Daoy (cell line): Measurements from ENCODE around the gene NIPBL. TPM values are rescaled to one million over a fixed set of nuclear protein-coding genes. Genes with fewer than 3 reads are reported as not detected.
"Not testable (repeated sequence)": the region's sequence is repeated elsewhere in the genome, so short reads cannot be mapped to it uniquely, and the experiment has no call there.

Experiments used
- DNase-seq: peaks from one replicate; pipeline ENCODE4 v3.0.0-alpha.2; 2015; ENCODE audit warnings: low read depth
- total RNA-seq: library from RNA; depleted of rRNA; stranded (reverse); fragments of >200 nt; shearing (Covaris generic); gene quantifications from 2 replicates; pipeline ENCODE4 v1.2.3, GENCODE V29; 2014

NIPBL gene
- total RNA-seq, 1 experiment from 2014 or later, result 11.1 TPM

GRCh38 chr5:37034955-37035354 is 158.4 kb downstream of the NIPBL start:
- no peak for DNase-seq

GRCh38 chr5:37037840-37038239 is 161.3 kb downstream of the NIPBL start:
- DNase-seq, result no peak

- no peak for DNase-seq
Observed at GRCh38 chr5:37039824-37040223, 163.3 kb downstream of the NIPBL start.

GRCh38 chr5:37043693-37044092 is 167.1 kb downstream of the NIPBL start:
- no peak for DNase-seq

GRCh38 chr5:37044120-37044519 is 167.6 kb downstream of the NIPBL start:
- no peak for DNase-seq

GRCh38 chr5:37045703-37046102 is 169.1 kb downstream of the NIPBL start:
- no peak for DNase-seq

GRCh38 chr5:37047947-37048346 is 171.4 kb downstream of the NIPBL start:
- DNase-seq, result no peak

- no peak for DNase-seq
Observed at GRCh38 chr5:37054391-37054790, 177.8 kb downstream of the NIPBL start.

GRCh38 chr5:37055383-37055990 is 178.9 kb downstream of the NIPBL start:
- DNase-seq, result no peak

GRCh38 chr5:37056762-37057161 is 180.2 kb downstream of the NIPBL start:
- DNase-seq, result no peak

- DNase-seq, result no peak
Observed at GRCh38 chr5:37060030-37060429, 183.5 kb downstream of the NIPBL start.

GRCh38 chr5:37063739-37064138 is 187.2 kb downstream of the NIPBL start:
- no peak for DNase-seq

- DNase-seq, result no peak
Observed at GRCh38 chr5:37064442-37064841, 187.9 kb downstream of the NIPBL start.

GRCh38 chr5:37071487-37071886 is 194.9 kb downstream of the NIPBL start:
- no peak for DNase-seq

GRCh38 chr5:37071901-37072581 is 195.5 kb downstream of the NIPBL start:
- peak; percentile 35 for DNase-seq

GRCh38 chr5:37075399-37075950 is 198.9 kb downstream of the NIPBL start:
- DNase-seq, result no peak

- no peak for DNase-seq
Observed at GRCh38 chr5:37077146-37077545, 200.6 kb downstream of the NIPBL start.

- DNase-seq, result no peak
Observed at GRCh38 chr5:37080697-37081096, 204.1 kb downstream of the NIPBL start.

GRCh38 chr5:37082977-37083376 is 206.4 kb downstream of the NIPBL start:
- DNase-seq, result not testable (repeated sequence)

GRCh38 chr5:37086026-37086425 is 209.5 kb downstream of the NIPBL start:
- DNase-seq, result not testable (repeated sequence)

- DNase-seq, result peak; percentile 18
Observed at GRCh38 chr5:37086466-37087173, 210.1 kb downstream of the NIPBL start.

GRCh38 chr5:37088009-37088408 is 211.4 kb downstream of the NIPBL start:
- DNase-seq, result no peak
